PC-9 (cell line): ENCODE results near the gene LARP7. TPM values are rescaled to one million over a fixed set of nuclear protein-coding genes. Genes with fewer than 3 reads are reported as not detected.
"Not testable (repeated sequence)": the region's sequence is repeated elsewhere in the genome, so short reads cannot be mapped to it uniquely, and the experiment has no call there.

ENCODE experiments used
- BruUV-seq: library from RNA; stranded (reverse); fragments of 400-500 nt; replicated peaks from 2 replicates; lab custom pipeline; 2021; lab: Mats Ljungman, UMichigan
- CTCF ChIA-PET: fragments of 300-600 bp; sonication (Branson Sonifier 250); formaldehyde crosslinking; loops from one replicate; lab custom pipeline; 2022; ENCODE audit warnings: antibody characterized with exemption; lab: Charles Lee
- POLR2A ChIA-PET: fragments of 300-600 bp; sonication (Branson Sonifier 250); formaldehyde crosslinking; loops from one replicate; lab custom pipeline; 2022; ENCODE audit warnings: antibody characterized with exemption; ENCODE audit not compliant: unreplicated experiment; lab: Charles Lee
- DNase-seq, 2 experiments: peaks; one replicate each; pipeline versions ENCODE4 v3.0.0 to v3.0.0-alpha.2; 2015 to 2022; ENCODE audit warnings: mixed read lengths in 1 of 2
- H2AFZ ChIP-seq: fragments of 200-600 bp; sonication (generic); 2 replicates; pipeline ENCODE4 v1.8.1; 2017; ENCODE audit warnings: antibody characterized with exemption
- H3F3A ChIP-seq: fragments of 200-600 bp; sonication (generic); 2 replicates; pipeline ENCODE4 v1.8.1; 2017; ENCODE audit warnings: antibody characterized with exemption, mild to moderate bottlenecking, low read depth; ENCODE audit not compliant: insufficient read depth
- H3K27ac ChIP-seq: fragments of 200-600 bp; sonication (generic); 2 replicates; pipeline ENCODE4 v1.6.1; 2016; ENCODE audit warnings: mixed run types
- H3K27me3 ChIP-seq: fragments of 200-600 bp; sonication (generic); 2 replicates; pipeline ENCODE4 v1.6.1; 2016; ENCODE audit warnings: low read depth, mixed run types; ENCODE audit not compliant: insufficient read depth
- H3K36me3 ChIP-seq: fragments of 200-600 bp; sonication (generic); 2 replicates; pipeline ENCODE4 v1.6.1; 2016; ENCODE audit warnings: low read depth, mixed run types
- H3K4me1 ChIP-seq: fragments of 200-600 bp; sonication (generic); replicated peaks from 2 replicates; pipeline ENCODE4 v1.6.1; 2016; ENCODE audit warnings: mixed run types; ENCODE audit not compliant: insufficient read depth
- H3K4me2 ChIP-seq: fragments of 200-600 bp; sonication (generic); 2 replicates; pipeline ENCODE4 v1.6.1; 2017; ENCODE audit warnings: mixed run types
- H3K4me3 ChIP-seq: fragments of 200-600 bp; sonication (generic); 2 replicates; pipeline ENCODE4 v1.6.1; 2016; ENCODE audit warnings: mixed run types
- H3K79me2 ChIP-seq: fragments of 200-600 bp; sonication (generic); 2 replicates; pipeline ENCODE4 v1.6.1; 2017; ENCODE audit warnings: low read depth, mixed run types
- H3K9me2 ChIP-seq: fragments of 200-600 bp; sonication (generic); 2 replicates; pipeline ENCODE4 v1.8.1; 2017; ENCODE audit warnings: mild to moderate bottlenecking; ENCODE audit not compliant: insufficient read depth
- H3K9me3 ChIP-seq: fragments of 200-600 bp; sonication (generic); 2 replicates; pipeline ENCODE4 v1.8.1; 2016; ENCODE audit warnings: low read depth; ENCODE audit not compliant: insufficient read depth
- H4K20me1 ChIP-seq: fragments of 200-600 bp; sonication (generic); 2 replicates; pipeline ENCODE4 v1.8.1; 2017; ENCODE audit not compliant: insufficient read depth
- EZH2 ChIP-seq: fragments of 200-600 bp; sonication (generic); IDR thresholded peaks from 2 replicates; pipeline ENCODE4 v1.8.0; 2017; ENCODE audit warnings: antibody characterized with exemption, low read depth
- intact Hi-C: fragments of 100-400 bp; cut with micrococcal nuclease; formaldehyde crosslinking; loops from one replicate; pipeline ENCODE4 v1.10.0; 2022; ENCODE audit not compliant: unreplicated experiment
- total RNA-seq: library from RNA; stranded (reverse); gene quantifications from 2 replicates; pipeline ENCODE4 v1.2.3, GENCODE V29; 2021
- TF ChIP-seq, protein P1 (sequence below): fragments of 200-600 bp; sonication (generic); conservative IDR thresholded peaks from 2 replicates; pipeline ENCODE4 v1.6.1; 2017; ENCODE audit warnings: mixed run types, antibody characterized with exemption, mild to moderate bottlenecking, moderate library complexity

LARP7 gene
- total RNA-seq, 1 experiment from 2014 or later, result 47.8 TPM

DNA sequence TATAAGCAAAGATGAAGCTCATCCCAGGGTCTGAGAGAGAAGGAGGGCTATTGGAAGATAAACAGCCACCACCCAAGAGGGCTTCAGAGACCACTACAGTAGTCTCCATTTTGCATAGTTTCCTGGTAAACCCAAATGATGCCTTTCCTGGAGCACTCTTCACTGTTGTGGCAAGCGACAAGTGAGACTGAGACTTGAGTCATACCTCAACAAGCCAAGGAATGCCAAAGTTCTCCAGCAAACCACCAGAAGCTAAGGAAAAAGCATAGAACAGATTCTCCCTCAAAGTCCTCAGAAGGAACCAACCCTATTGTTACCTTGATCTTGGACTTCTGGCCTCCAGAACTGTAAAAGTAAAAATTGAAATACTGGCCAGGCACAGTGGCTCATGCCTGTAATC, 65.9 kb downstream of the LARP7 start:
- intact Hi-C loops, result no loop called here
- Histone ChIP-seq H2AFZ (no peak overlapping the region), H3K4me2 (no peak overlapping the region), H3K4me1 (0 out of 2 replicates have a peak, but pooled peaks cover 6% of the 10 kb centered on the region), H3K4me3 (no peak overlapping the region), H3K9me2 (no peaks in the 10 kb centered on the region), H4K20me1 (no peaks in the 10 kb centered on the region), H3K79me2 (no peaks in the 10 kb centered on the region), H3K36me3 (no peaks in the 10 kb centered on the region), H3F3A (no peaks in the 10 kb centered on the region; the same call in 1 of the 2 replicates), H3K27me3 (peaks cover 35% of the 10 kb centered on the region), H3K27ac (no peak overlapping the region), H3K9me3 (no peaks in the 10 kb centered on the region)
- ChIA-PET POLR2A (no interaction called here), CTCF (no interaction called here)
- peak in 1 of 2 experiments; percentile 3 for DNase-seq
- no TSS peak for BruUV-seq
- TF ChIP-seq, protein P1, sequence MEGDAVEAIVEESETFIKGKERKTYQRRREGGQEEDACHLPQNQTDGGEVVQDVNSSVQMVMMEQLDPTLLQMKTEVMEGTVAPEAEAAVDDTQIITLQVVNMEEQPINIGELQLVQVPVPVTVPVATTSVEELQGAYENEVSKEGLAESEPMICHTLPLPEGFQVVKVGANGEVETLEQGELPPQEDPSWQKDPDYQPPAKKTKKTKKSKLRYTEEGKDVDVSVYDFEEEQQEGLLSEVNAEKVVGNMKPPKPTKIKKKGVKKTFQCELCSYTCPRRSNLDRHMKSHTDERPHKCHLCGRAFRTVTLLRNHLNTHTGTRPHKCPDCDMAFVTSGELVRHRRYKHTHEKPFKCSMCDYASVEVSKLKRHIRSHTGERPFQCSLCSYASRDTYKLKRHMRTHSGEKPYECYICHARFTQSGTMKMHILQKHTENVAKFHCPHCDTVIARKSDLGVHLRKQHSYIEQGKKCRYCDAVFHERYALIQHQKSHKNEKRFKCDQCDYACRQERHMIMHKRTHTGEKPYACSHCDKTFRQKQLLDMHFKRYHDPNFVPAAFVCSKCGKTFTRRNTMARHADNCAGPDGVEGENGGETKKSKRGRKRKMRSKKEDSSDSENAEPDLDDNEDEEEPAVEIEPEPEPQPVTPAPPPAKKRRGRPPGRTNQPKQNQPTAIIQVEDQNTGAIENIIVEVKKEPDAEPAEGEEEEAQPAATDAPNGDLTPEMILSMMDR, result no peak
- no peak for TF ChIP-seq EZH2

DNA sequence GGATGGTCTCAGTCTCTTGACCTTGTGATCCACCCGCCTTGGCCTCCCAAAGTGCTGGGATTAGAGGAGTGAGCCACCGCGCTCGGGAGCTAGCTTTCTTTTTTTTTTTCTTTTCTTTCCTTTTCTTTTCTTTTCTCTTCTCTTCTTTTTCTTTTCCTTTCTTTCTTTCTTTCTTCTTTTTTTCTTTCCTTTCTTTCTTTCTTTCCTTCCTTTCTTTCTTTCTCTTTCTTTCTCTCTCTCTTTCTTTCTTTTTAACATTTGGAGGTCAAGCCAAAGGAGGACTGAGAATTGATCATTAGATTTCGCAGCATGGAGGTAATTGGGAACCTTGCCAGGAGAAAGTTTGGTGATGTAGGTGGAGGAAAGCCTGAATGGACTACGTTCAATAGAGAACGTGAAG, 67.4 kb downstream of the LARP7 start:
- H3K27me3 ChIP-seq, result peaks cover 37% of the 10 kb centered on the region
- no peak overlapping the region for H3K27ac ChIP-seq
- H3K9me3 ChIP-seq, result no peaks in the 10 kb centered on the region
- ChIA-PET CTCF (no interaction called here), POLR2A (no interaction called here)
- DNase-seq, result no peak
- no peak overlapping the region for H3K4me3 ChIP-seq
- H3K79me2 ChIP-seq, result no peaks in the 10 kb centered on the region
- no peak for TF ChIP-seq EZH2
- TF ChIP-seq, protein P1, result no peak
- H3K36me3 ChIP-seq, result no peaks in the 10 kb centered on the region
- H3F3A ChIP-seq, result no peaks in the 10 kb centered on the region; the same call in 1 of the 2 replicates
- BruUV-seq, result no TSS peak
- intact Hi-C loops, result no loop called here
- 0 out of 2 replicates have a peak, but pooled peaks cover 6% of the 10 kb centered on the region for H3K4me1 ChIP-seq
- H3K9me2 ChIP-seq, result no peaks in the 10 kb centered on the region
- no peak overlapping the region for H2AFZ ChIP-seq
- no peaks in the 10 kb centered on the region for H4K20me1 ChIP-seq
- no peak overlapping the region for H3K4me2 ChIP-seq

DNA sequence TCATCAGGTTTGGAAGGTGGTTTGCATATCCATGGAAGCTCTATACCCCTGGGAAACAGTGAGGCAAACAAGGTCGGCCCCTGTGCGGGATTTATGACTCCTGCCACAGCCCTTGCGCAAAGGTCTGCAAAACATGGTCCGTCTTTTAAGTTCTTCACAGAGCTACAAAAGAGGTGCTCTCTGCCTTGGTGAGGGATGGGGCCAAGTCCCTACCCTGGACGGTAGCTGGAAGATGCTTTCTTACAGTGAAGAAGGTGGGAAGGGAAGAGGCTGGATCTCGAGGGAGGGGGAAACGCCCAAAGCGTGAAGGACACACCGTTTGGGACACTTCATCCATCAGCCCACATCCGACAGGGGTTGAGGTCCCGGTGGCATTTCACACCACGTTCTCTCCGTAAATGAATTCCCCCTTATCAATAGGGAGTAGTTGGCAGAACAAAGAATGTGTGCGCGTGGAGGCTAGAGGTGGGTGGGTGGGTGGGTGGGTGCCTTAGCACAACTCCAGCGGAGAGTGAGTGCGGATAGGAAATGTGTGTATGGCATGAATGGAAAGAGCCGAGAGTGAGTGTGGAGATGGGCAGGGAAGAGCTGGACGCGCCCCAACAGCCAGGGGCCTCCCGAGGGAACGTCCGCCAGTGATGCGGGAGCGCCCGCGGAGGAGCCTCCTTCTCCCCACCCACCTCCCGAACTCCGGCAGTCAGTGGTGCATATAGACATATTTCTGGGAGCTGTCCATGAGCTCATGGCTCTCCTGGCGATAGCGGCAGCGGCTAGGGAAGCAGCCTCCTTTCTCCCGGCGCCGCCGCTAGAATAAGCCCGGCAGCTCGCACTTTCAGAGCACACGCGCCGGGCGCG, 68.3 kb downstream of the LARP7 start:
- Histone ChIP-seq H3K27me3 (peaks cover 37% of the 10 kb centered on the region), H3F3A (no peaks in the 10 kb centered on the region; the same call in 1 of the 2 replicates), H3K4me3 (peak overlapping the region; percentile 54; the same call in 1 of the 2 replicates), H4K20me1 (no peaks in the 10 kb centered on the region), H3K9me2 (no peaks in the 10 kb centered on the region), H3K4me2 (peak overlapping the region; percentile 81), H3K9me3 (no peaks in the 10 kb centered on the region), H3K27ac (no peak overlapping the region), H2AFZ (no peak overlapping the region), H3K79me2 (no peaks in the 10 kb centered on the region), H3K36me3 (no peaks in the 10 kb centered on the region), H3K4me1 (0 out of 2 replicates have a peak, but pooled peaks cover 6% of the 10 kb centered on the region)
- POLR2A ChIA-PET, result no interaction called here
- no TSS peak for BruUV-seq
- intact Hi-C loops, result loop anchor here (5.0 kb wide), 1 partner anchor 42 kb away; no protein-coding TSS in a partner anchor
- DNase-seq, result peak in 1 of 2 experiments; percentile 53
- CTCF ChIA-PET, result no interaction called here
- TF ChIP-seq, protein P1, result no peak
- TF ChIP-seq EZH2, result no peak

DNA sequence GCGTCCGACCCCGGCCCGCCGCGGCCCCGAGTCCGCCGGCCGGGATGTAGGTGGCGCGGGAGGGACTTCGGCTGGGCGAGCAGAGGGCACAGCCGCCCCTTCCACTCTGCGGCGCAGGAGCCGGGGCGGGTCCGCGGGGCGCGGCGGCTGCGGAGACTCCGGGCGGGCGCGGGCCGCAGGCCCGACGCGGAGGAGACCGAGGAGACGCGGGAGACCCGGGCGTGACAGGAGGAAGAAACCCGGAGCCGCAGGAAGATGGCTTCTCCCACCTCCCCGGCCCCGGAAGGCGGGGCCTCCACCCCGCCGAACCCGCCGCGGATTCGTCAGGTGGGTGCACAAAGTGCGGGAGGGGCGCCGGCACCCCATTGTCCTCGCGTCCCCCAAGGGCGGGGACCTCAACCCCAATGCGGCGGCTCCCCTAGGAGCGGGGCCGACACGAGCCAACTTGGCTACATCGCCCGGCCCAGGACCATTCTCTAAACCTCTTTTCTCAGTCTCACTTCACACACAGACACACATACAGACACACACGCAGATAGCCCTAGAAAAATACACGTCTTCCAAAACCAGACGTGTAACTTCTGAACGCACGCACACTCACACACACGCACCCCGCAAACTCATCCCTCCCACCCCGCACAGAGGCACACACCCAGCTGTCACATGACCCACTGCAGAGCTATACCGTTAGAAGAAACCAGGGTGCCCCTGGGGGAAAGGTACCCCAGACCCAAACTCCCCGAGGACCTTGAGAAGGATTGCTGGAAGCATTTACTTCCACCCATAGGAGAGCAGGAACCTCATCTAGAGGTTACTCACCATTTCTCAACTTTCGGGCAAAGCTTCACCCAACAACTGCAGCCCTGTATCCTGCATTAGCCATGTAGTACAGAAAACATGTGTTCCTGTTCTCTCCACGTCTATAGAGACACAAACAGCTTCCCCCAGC, 69.2 kb downstream of the LARP7 start:
- peaks cover 37% of the 10 kb centered on the region for H3K27me3 ChIP-seq
- H3K4me2 ChIP-seq, result peak overlapping the region; percentile 93
- peak overlapping the region; percentile 90 for H2AFZ ChIP-seq
- CTCF ChIA-PET, H3K36me3 ChIP-seq, H3K27ac ChIP-seq, POLR2A ChIA-PET, DNase-seq, H4K20me1 ChIP-seq, H3F3A ChIP-seq, H3K79me2 ChIP-seq, BruUV-seq, H3K4me1 ChIP-seq, H3K9me3 ChIP-seq, H3K9me2 ChIP-seq: not testable (repeated sequence)
- peak overlapping the region; percentile 63 for H3K4me3 ChIP-seq
- intact Hi-C loops, result loop anchor here (5.0 kb wide), 1 partner anchor 41 kb away; no protein-coding TSS in a partner anchor
